ENCODE data around the gene DHCR24.

DHCR24 gene

GRCh38 chr1:54836594-54836993 is 50.4 kb downstream of the DHCR24 start:
- TF ChIP-seq NFIC (IDR thresholded peaks at IDR 0.05) (no peak), TEAD4 (IDR thresholded peaks at IDR 0.05) (no peak), EP300 (IDR thresholded peaks at IDR 0.05; ENCODE audit: borderline replicate concordance) (no peak), REST (IDR thresholded peaks at IDR 0.05; ENCODE audit: low read depth) (no peak)
- TF ChIP-seq, protein P1, sequence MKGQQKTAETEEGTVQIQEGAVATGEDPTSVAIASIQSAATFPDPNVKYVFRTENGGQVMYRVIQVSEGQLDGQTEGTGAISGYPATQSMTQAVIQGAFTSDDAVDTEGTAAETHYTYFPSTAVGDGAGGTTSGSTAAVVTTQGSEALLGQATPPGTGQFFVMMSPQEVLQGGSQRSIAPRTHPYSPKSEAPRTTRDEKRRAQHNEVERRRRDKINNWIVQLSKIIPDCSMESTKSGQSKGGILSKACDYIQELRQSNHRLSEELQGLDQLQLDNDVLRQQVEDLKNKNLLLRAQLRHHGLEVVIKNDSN (IDR thresholded peaks at IDR 0.05) = no peak

- TF ChIP-seq EP300 (IDR thresholded peaks at IDR 0.05; ENCODE audit: borderline replicate concordance) (no peak), MAX (IDR thresholded peaks at IDR 0.05) (no peak), FOXM1 (IDR thresholded peaks at IDR 0.05; ENCODE audit: borderline replicate concordance, low read depth) (no peak), RAD21 (IDR thresholded peaks at IDR 0.05; ENCODE audit: low read depth) (no peak), CEBPB (IDR thresholded peaks at IDR 0.05) (no peak), NFIC (IDR thresholded peaks at IDR 0.05) (no peak), TEAD4 (IDR thresholded peaks at IDR 0.05) (no peak), ZBTB7A (IDR thresholded peaks at IDR 0.05; ENCODE audit: low read depth) (no peak)
- TF ChIP-seq, protein P1 (IDR thresholded peaks at IDR 0.05) = no peak
Observed at GRCh38 chr1:54835970-54836369, 51.0 kb downstream of the DHCR24 start.

DNA sequence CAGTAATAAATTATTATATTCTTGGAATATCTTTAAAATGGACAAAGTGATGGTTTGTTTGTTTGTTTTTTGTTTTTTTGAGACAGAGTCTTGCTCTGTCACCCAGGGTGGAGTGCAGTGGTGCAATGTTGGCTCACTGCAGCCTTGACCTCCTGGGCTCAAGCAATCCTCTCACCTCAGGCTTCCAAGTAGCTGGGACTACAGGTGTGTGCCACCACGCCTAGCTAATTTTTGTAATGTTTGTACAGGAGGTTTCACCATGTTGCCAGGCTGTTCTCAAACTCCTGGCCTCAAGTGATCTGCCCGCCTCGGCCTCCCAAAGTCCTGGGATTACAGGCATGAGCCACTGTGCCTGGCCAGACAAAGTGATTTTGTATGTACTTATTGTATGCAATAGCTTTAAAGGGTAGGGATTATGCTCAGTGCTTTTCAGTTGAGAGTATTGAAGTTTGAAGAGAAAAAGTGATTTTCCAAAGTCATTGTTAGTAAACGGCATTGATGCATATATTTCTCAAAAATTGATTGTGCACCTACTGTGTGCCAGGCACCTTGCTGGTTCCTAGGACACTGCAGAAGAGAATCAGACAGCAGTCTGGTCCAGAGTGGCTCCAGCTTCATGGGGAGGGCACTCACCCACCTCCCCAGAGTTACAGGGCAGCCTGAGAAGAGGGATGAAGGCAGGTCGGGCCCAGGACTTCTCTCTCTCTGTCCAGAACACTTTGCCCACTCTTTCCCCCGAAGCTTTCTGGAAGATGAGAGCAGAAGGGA is 51.7 kb downstream of the DHCR24 start:
- TF ChIP-seq CREB1 (IDR thresholded peaks at IDR 0.05; ENCODE audit: low read depth) (no peak), EP300 (IDR thresholded peaks at IDR 0.05; ENCODE audit: borderline replicate concordance) (no peak), ZBTB7A (IDR thresholded peaks at IDR 0.05; ENCODE audit: low read depth) (no peak), MAX (IDR thresholded peaks at IDR 0.05) (no peak), EGR1 (IDR thresholded peaks at IDR 0.05) (no peak), TAF1 (IDR thresholded peaks at IDR 0.05; ENCODE audit: low read depth) (no peak), TEAD4 (IDR thresholded peaks at IDR 0.05) (no peak), NFIC (IDR thresholded peaks at IDR 0.05) (no peak), YY1 (IDR thresholded peaks at IDR 0.05; ENCODE audit: low read depth) (no peak), RAD21 (IDR thresholded peaks at IDR 0.05; ENCODE audit: low read depth) (no peak), FOXM1 (IDR thresholded peaks at IDR 0.05; ENCODE audit: borderline replicate concordance, low read depth) (no peak), TCF12 (IDR thresholded peaks at IDR 0.05; ENCODE audit: low read depth) (no peak), CEBPB (IDR thresholded peaks at IDR 0.05) (no peak), REST (IDR thresholded peaks at IDR 0.05; ENCODE audit: low read depth) (no peak)
- TF ChIP-seq, protein P1 (IDR thresholded peaks at IDR 0.05) = no peak

GRCh38 chr1:54834007-54834541 is 52.9 kb downstream of the DHCR24 start:
- TF ChIP-seq EGR1 (IDR thresholded peaks at IDR 0.05) (no peak), YY1 (IDR thresholded peaks at IDR 0.05; ENCODE audit: low read depth) (no peak), RAD21 (IDR thresholded peaks at IDR 0.05; ENCODE audit: low read depth) (no peak), NFIC (IDR thresholded peaks at IDR 0.05) (no peak), FOXM1 (IDR thresholded peaks at IDR 0.05; ENCODE audit: borderline replicate concordance, low read depth) (no peak), EP300 (IDR thresholded peaks at IDR 0.05; ENCODE audit: borderline replicate concordance) (no peak), REST (IDR thresholded peaks at IDR 0.05; ENCODE audit: low read depth) (no peak), TEAD4 (IDR thresholded peaks at IDR 0.05) (no peak)
- TF ChIP-seq, protein P1 (IDR thresholded peaks at IDR 0.05) = no peak

All from Ishikawa (cell line).